Ishikawa (cell line): ENCODE data around the gene MEIS1.

Experiments
- TAF1 ChIP-seq: IDR thresholded peaks from 2 replicates; pipeline ENCODE4 v1.6.1; 2012; ENCODE audit warnings: low read depth, mild to moderate bottlenecking
- TCF12 ChIP-seq: IDR thresholded peaks from 2 replicates; pipeline ENCODE4 v1.6.1; 2012; ENCODE audit warnings: low read depth
- TF ChIP-seq, protein P1 (sequence below): IDR thresholded peaks from 2 replicates; pipeline ENCODE4 v1.6.1; 2012; ENCODE audit warnings: low read depth, mild to moderate bottlenecking

GRCh38 chr2:66535574-66536289, 100.8 kb downstream of the MEIS1 start:
- TF ChIP-seq TAF1 = no peak
- TF ChIP-seq, protein P1, sequence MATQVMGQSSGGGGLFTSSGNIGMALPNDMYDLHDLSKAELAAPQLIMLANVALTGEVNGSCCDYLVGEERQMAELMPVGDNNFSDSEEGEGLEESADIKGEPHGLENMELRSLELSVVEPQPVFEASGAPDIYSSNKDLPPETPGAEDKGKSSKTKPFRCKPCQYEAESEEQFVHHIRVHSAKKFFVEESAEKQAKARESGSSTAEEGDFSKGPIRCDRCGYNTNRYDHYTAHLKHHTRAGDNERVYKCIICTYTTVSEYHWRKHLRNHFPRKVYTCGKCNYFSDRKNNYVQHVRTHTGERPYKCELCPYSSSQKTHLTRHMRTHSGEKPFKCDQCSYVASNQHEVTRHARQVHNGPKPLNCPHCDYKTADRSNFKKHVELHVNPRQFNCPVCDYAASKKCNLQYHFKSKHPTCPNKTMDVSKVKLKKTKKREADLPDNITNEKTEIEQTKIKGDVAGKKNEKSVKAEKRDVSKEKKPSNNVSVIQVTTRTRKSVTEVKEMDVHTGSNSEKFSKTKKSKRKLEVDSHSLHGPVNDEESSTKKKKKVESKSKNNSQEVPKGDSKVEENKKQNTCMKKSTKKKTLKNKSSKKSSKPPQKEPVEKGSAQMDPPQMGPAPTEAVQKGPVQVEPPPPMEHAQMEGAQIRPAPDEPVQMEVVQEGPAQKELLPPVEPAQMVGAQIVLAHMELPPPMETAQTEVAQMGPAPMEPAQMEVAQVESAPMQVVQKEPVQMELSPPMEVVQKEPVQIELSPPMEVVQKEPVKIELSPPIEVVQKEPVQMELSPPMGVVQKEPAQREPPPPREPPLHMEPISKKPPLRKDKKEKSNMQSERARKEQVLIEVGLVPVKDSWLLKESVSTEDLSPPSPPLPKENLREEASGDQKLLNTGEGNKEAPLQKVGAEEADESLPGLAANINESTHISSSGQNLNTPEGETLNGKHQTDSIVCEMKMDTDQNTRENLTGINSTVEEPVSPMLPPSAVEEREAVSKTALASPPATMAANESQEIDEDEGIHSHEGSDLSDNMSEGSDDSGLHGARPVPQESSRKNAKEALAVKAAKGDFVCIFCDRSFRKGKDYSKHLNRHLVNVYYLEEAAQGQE = no peak
- TF ChIP-seq TCF12 = no peak
